MM.1S (cell line): ENCODE results near the gene BUD23.
"Not testable (repeated sequence)": the region's sequence is repeated elsewhere in the genome, so short reads cannot be mapped to it uniquely, and the experiment has no call there.

ENCODE experiments used
- DNase-seq: peaks from one replicate; pipeline ENCODE4 v3.0.0-alpha.2; 2015
- H2AFZ ChIP-seq: fragments of 300-600 bp; sonication (generic); 2 replicates; pipeline ENCODE4 v1.6.0; 2016; ENCODE audit warnings: antibody characterized with exemption, low read length
- H3F3A ChIP-seq: fragments of 300-600 bp; sonication (generic); 2 replicates; pipeline ENCODE4 v1.6.1; 2016; ENCODE audit warnings: mild to moderate bottlenecking, antibody characterized with exemption, low read length, moderate library complexity, mixed read lengths; ENCODE audit not compliant: insufficient read depth
- H3K27ac ChIP-seq: fragments of 300-600 bp; sonication (generic); 2 replicates; pipeline ENCODE4 v1.5.1; 2016; ENCODE audit warnings: mild to moderate bottlenecking, low read length
- H3K27me3 ChIP-seq: fragments of 300-600 bp; sonication (generic); replicated peaks from 2 replicates; pipeline ENCODE4 v1.6.0; 2016; ENCODE audit warnings: low read length; ENCODE audit not compliant: insufficient read depth
- H3K36me3 ChIP-seq: fragments of 300-600 bp; sonication (generic); replicated peaks from 2 replicates; pipeline ENCODE4 v1.6.1; 2016; ENCODE audit warnings: mild to moderate bottlenecking, low read length, mixed read lengths; ENCODE audit not compliant: insufficient read depth
- H3K4me1 ChIP-seq: fragments of 300-600 bp; sonication (generic); 2 replicates; pipeline ENCODE4 v1.6.1; 2016; ENCODE audit warnings: low read length, mixed read lengths
- H3K4me2 ChIP-seq: fragments of 300-600 bp; sonication (generic); 2 replicates; pipeline ENCODE4 v1.6.0; 2016; ENCODE audit warnings: low read depth, low read length
- H3K4me3 ChIP-seq: fragments of 300-600 bp; sonication (generic); 2 replicates; pipeline ENCODE4 v1.5.1; 2016; ENCODE audit warnings: low read length, mixed read lengths
- H3K79me2 ChIP-seq: fragments of 300-600 bp; sonication (generic); 2 replicates; pipeline ENCODE4 v1.6.1; 2016; ENCODE audit warnings: mixed run types, low read length, mixed read lengths
- H3K9ac ChIP-seq: fragments of 300-600 bp; sonication (generic); 2 replicates; pipeline ENCODE4 v1.6.1; 2016; ENCODE audit warnings: low read length, mixed read lengths
- H3K9me2 ChIP-seq: fragments of 300-600 bp; sonication (generic); replicated peaks from 2 replicates; pipeline ENCODE4 v1.6.1; 2016; ENCODE audit warnings: mild to moderate bottlenecking, low read length, mixed read lengths; ENCODE audit not compliant: insufficient read depth
- H3K9me3 ChIP-seq: fragments of 300-600 bp; sonication (generic); replicated peaks from 2 replicates; pipeline ENCODE4 v1.6.1; 2016; ENCODE audit warnings: mild to moderate bottlenecking, low read length, mixed read lengths; ENCODE audit not compliant: insufficient read depth
- H4K20me1 ChIP-seq: fragments of 300-600 bp; sonication (generic); 2 replicates; pipeline ENCODE4 v1.6.1; 2016; ENCODE audit warnings: mild to moderate bottlenecking, low read length, moderate library complexity, mixed read lengths; ENCODE audit not compliant: insufficient read depth
- CTCF ChIP-seq: fragments of 300-600 bp; sonication (generic); IDR thresholded peaks from 2 replicates; pipeline ENCODE4 v1.5.1; 2016; ENCODE audit warnings: antibody characterized with exemption, low read length, mixed read lengths
- EZH2 ChIP-seq: fragments of 300-600 bp; sonication (generic); optimal IDR thresholded peaks from 2 replicates; pipeline ENCODE3; 2017; ENCODE audit warnings: low read depth, mild to moderate bottlenecking, antibody characterized with exemption, low read length, mixed read lengths
- EZH2phosphoT487 ChIP-seq: fragments of 300-600 bp; sonication (generic); IDR thresholded peaks from 2 replicates; pipeline ENCODE4 v1.6.1; 2018; ENCODE audit warnings: antibody characterized with exemption, low read length

BUD23 gene

GRCh38 chr7:73671322-73671661 is 12.1 kb upstream of the BUD23 start:
- H3K4me1 ChIP-seq, result no peaks in the 10 kb centered on the region
- H4K20me1 ChIP-seq, result no peaks in the 10 kb centered on the region
- no peak overlapping the region for H3K9ac ChIP-seq
- H3K9me2 ChIP-seq, result no peaks in the 10 kb centered on the region
- H3K79me2 ChIP-seq, result no peaks in the 10 kb centered on the region
- no peak overlapping the region for H2AFZ ChIP-seq
- no peak for DNase-seq
- H3K36me3 ChIP-seq, result no peaks in the 10 kb centered on the region
- H3F3A ChIP-seq, result no peaks in the 10 kb centered on the region
- H3K27ac ChIP-seq, result no peak overlapping the region
- H3K27me3 ChIP-seq, result peaks cover 45% of the 10 kb centered on the region
- H3K9me3 ChIP-seq, result no peaks in the 10 kb centered on the region
- TF ChIP-seq EZH2phosphoT487 (no peak), CTCF (no peak), EZH2 (no peak)
- H3K4me3 ChIP-seq, result no peak overlapping the region
- no peak overlapping the region for H3K4me2 ChIP-seq

- DNase-seq, result no peak
- no peak for TF ChIP-seq CTCF
- H3F3A ChIP-seq, result no peaks in the 10 kb centered on the region
Measured at GRCh38 chr7:73671857-73672445, 11.4 kb upstream of the BUD23 start.

DNA sequence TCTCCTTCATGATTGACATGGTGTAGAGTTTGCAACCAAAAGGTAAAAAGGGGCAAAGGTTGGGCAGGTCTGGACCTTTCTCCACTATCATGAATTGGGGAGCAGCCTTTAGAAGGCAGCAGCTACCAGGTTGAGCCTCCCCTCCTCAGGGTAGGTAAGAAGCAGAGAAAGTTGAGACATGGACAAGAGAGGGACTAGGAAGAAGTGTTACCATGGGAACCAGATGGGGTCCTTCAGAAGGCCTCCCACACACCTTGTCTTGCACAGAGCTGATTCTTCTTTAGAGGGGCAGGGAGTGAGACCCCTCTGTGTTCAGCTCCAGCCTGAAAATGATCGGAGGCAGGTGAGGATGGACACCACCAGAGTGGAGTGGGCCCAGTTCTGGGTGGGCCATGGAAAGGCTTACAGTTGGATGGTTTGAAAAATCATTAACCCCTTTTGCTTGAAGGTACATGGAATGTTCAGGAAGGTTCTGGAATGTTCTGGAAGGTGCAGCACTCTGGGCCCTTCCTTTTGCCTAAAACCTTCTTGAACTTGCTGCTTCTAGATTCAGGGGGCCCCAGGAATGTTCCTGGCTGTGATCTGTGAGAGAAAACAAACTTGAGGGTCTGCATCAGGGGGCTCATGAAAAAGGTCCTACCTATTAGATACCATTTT is 8.8 kb upstream of the BUD23 start:
- H3K27me3 ChIP-seq, result peaks cover 35% of the 10 kb centered on the region
- no peak overlapping the region for H3K4me2 ChIP-seq
- H3K79me2 ChIP-seq, result peaks cover 8% of the 10 kb centered on the region
- no peak overlapping the region for H2AFZ ChIP-seq
- H3K36me3 ChIP-seq, result no peaks in the 10 kb centered on the region
- no peak for DNase-seq
- H4K20me1 ChIP-seq, result no peaks in the 10 kb centered on the region
- TF ChIP-seq CTCF (no peak), EZH2 (no peak), EZH2phosphoT487 (no peak)
- no peaks in the 10 kb centered on the region for H3K4me1 ChIP-seq
- H3K27ac ChIP-seq, result no peak overlapping the region
- no peak overlapping the region for H3K4me3 ChIP-seq
- no peaks in the 10 kb centered on the region for H3K9me2 ChIP-seq
- H3K9ac ChIP-seq, result no peak overlapping the region
- no peaks in the 10 kb centered on the region for H3F3A ChIP-seq
- H3K9me3 ChIP-seq, result no peaks in the 10 kb centered on the region

More at GRCh38 chr7:73671857-73672445, 11.4 kb upstream of the BUD23 start:
- Histone ChIP-seq H3K27me3 (peaks cover 45% of the 10 kb centered on the region), H4K20me1 (no peaks in the 10 kb centered on the region), H3K27ac (no peak overlapping the region), H3K4me3 (no peak overlapping the region), H3K9me3 (no peaks in the 10 kb centered on the region), H3K4me1 (no peaks in the 10 kb centered on the region), H3K36me3 (no peaks in the 10 kb centered on the region), H3K79me2 (no peaks in the 10 kb centered on the region), H3K9me2 (no peaks in the 10 kb centered on the region), H2AFZ (no peak overlapping the region), H3K9ac (no peak overlapping the region), H3K4me2 (no peak overlapping the region)

GRCh38 chr7:73676062-73676461 is 7.3 kb upstream of the BUD23 start:
- H3K9me2 ChIP-seq, H3K27ac ChIP-seq, H3K9ac ChIP-seq, H3F3A ChIP-seq, H2AFZ ChIP-seq, H3K4me1 ChIP-seq, H3K36me3 ChIP-seq, H3K4me2 ChIP-seq, DNase-seq, H4K20me1 ChIP-seq, H3K4me3 ChIP-seq, H3K9me3 ChIP-seq: not testable (repeated sequence)
- Histone ChIP-seq H3K27me3 (peaks cover 22% of the 10 kb centered on the region), H3K79me2 (peaks cover 21% of the 10 kb centered on the region)
